SU-DHL-6 (cell line): Measurements from ENCODE around the gene DPP9.

ENCODE experiments used
- CTCF ChIP-seq: fragments of 200-600 bp; sonication (generic); IDR thresholded peaks from one replicate; pipeline ENCODE4 v1.5.1; 2017; ENCODE audit warnings: antibody characterized with exemption, mild to moderate bottlenecking, low read length, moderate library complexity; ENCODE audit not compliant: insufficient read depth, poor library complexity, severe bottlenecking
- EZH2phosphoT487 ChIP-seq: fragments of 200-600 bp; sonication (generic), shearing (Covaris generic); conservative IDR thresholded peaks from 2 replicates; pipeline ENCODE4 v1.6.1; 2018; ENCODE audit warnings: mild to moderate bottlenecking, antibody characterized with exemption, low read length, moderate library complexity, mixed read lengths

- TF ChIP-seq EZH2phosphoT487: no peak
- TF ChIP-seq CTCF: no peak
These were observed 24.5 kb upstream of the DPP9 start for GRCh38 chr19:4748185-4748584.
